Naive thymus-derived CD4-positive, alpha-beta T cell (primary cell): ENCODE data around the gene OR1M1. TPM values are rescaled to one million over a fixed set of nuclear protein-coding genes. Genes with fewer than 3 reads are reported as not detected.

Experiments used
- ATAC-seq: fragments of 150-1000 bp; cut with Tn5 transposase; 2 replicates; pipeline ENCODE4 v1.10.0; 2021; ENCODE audit warnings: mild to moderate bottlenecking, moderate library complexity
- CTCF ChIA-PET: fragments of 350-600 bp; sonication (Branson Sonifier 250); formaldehyde crosslinking; loops from one replicate; lab custom pipeline; 2021; ENCODE audit warnings: antibody characterized with exemption; lab: Charles Lee
- POLR2A ChIA-PET: fragments of 350-600 bp; sonication (Branson Sonifier 250); formaldehyde crosslinking; loops from one replicate; lab custom pipeline; 2021; ENCODE audit warnings: antibody characterized with exemption, inconsistent platforms; lab: Charles Lee
- DNase-seq, 9 donors: peaks; one replicate each; pipeline versions ENCODE4 v3.0.0 to v3.0.0-alpha.2; 2020 to 2022; ENCODE audit warnings: mixed read lengths in 1 of 9
- H3K27ac ChIP-seq: one replicate; pipeline ENCODE4 v1.7.0; 2013; ENCODE audit warnings: mild to moderate bottlenecking, low read depth, low read length, moderate library complexity
- H3K27me3 ChIP-seq, 2 donors: one replicate each; pipeline ENCODE4 v1.7.0; 2013; ENCODE audit warnings: low read length in 2 of 2, mild to moderate bottlenecking in 2 of 2, moderate library complexity in 2 of 2; ENCODE audit not compliant: control insufficient read depth in 2 of 2, insufficient read depth in 2 of 2
- H3K36me3 ChIP-seq, 3 experiments: 1 replicate in 2 of 3; 2 replicates in 1 of 3; pipeline ENCODE4 v1.7.0; 2013; ENCODE audit warnings: low read length in 3 of 3, mild to moderate bottlenecking in 3 of 3, moderate library complexity in 1 of 3; ENCODE audit not compliant: insufficient read depth in 3 of 3, control insufficient read depth in 2 of 3
- H3K4me1 ChIP-seq, 2 donors: one replicate each; pipeline ENCODE4 v1.7.0; 2013; ENCODE audit warnings: low read length in 2 of 2, mild to moderate bottlenecking in 2 of 2, moderate library complexity in 1 of 2; ENCODE audit not compliant: control insufficient read depth in 2 of 2, insufficient read depth in 2 of 2
- H3K4me3 ChIP-seq: 2 replicates; pipeline ENCODE4 v1.7.0; 2013; ENCODE audit warnings: mild to moderate bottlenecking, low read length
- H3K9me3 ChIP-seq, 3 experiments: 1 replicate in 2 of 3; 2 replicates in 1 of 3; pipeline ENCODE4 v1.7.0; 2013; ENCODE audit warnings: low read length in 3 of 3; ENCODE audit not compliant: control insufficient read depth in 2 of 3
- H3K27ac Mint-ChIP-seq, 9 donors: one replicate each; pipeline ENCODE4 v1.8.0; 2020 to 2022; ENCODE audit warnings: mixed read lengths in 9 of 9, mild to moderate bottlenecking in 8 of 9, moderate library complexity in 5 of 9, inconsistent platforms in 2 of 9
- H3K27me3 Mint-ChIP-seq, 5 donors: one replicate each; pipeline ENCODE4 v1.8.0; 2021 to 2022; ENCODE audit warnings: mixed read lengths in 5 of 5, mild to moderate bottlenecking in 1 of 5
- H3K36me3 Mint-ChIP-seq, 5 donors: one replicate each; pipeline ENCODE4 v1.8.0; 2020 to 2022; ENCODE audit warnings: mixed read lengths in 5 of 5, mild to moderate bottlenecking in 3 of 5, inconsistent platforms in 1 of 5
- H3K4me1 Mint-ChIP-seq, 7 donors: one replicate each; pipeline ENCODE4 v1.8.0; 2020 to 2022; ENCODE audit warnings: mixed read lengths in 7 of 7, mild to moderate bottlenecking in 3 of 7, inconsistent platforms in 1 of 7
- H3K4me3 Mint-ChIP-seq, 10 donors: one replicate each; pipeline ENCODE4 v1.8.0; 2020 to 2022; ENCODE audit warnings: mild to moderate bottlenecking in 10 of 10, mixed read lengths in 10 of 10, moderate library complexity in 6 of 10, inconsistent platforms in 2 of 10
- H3K9me3 Mint-ChIP-seq, 11 donors: one replicate each; pipeline ENCODE4 v1.8.0; 2020 to 2022; ENCODE audit warnings: mixed read lengths in 11 of 11, mild to moderate bottlenecking in 4 of 11, inconsistent platforms in 1 of 11, moderate library complexity in 1 of 11
- intact Hi-C, 2 donors: fragments of 100-400 bp; cut with micrococcal nuclease; formaldehyde crosslinking; loops; one replicate each; pipeline ENCODE4 v1.15.1; 2023
- polyA plus RNA-seq, 2 donors: library from polyadenylated mRNA; unstranded; fragments of 300-500 nt; fragmentation: Illumina TruSeq; gene quantifications; one replicate each; pipeline ENCODE4 v1.2.3, GENCODE V29; 2021
- total RNA-seq, 6 experiments: library from RNA in 5 of 6; stranded (reverse) in 5 of 6; gene quantifications; 1 replicate in 5 of 6; 2 replicates in 1 of 6; pipeline ENCODE4 v1.2.3 and lab custom pipeline; 2021 to 2026

The OR1M1 gene
- total and polyA plus RNA-seq, 7 experiments from 2014 or later, result not detected

DNA sequence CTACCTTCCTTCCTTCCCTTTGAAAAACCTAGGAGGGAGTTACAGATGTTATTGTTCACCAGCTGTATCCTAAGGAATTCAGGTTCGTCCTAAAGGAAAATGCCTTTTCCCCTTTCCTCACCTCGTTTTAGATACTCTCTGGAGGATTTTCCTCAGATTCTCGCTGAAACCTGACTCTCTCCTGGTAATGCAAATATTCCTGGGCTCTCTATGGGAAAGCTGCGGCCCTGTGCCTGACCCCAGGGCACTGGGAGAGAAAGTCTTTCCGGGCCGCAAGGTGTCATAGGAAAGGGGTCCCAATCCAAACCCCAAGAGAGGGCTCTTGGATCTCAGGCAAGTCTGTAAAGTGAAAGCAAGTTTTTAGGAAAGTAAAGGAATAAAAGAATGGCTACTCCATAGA lies 13.1 kb upstream of the OR1M1 start:
- Histone ChIP-seq H3K36me3 (no peaks in the 10 kb centered on the region), H3K4me3 (no peak overlapping the region), H3K9me3 (no peaks in the 10 kb centered on the region), H3K4me1 (no peaks in the 10 kb centered on the region), H3K27ac (no peak overlapping the region), H3K27me3 (no peaks in the 10 kb centered on the region)
- Mint-ChIP-seq H3K9me3 (no peaks in the 10 kb centered on the region), H3K36me3 (no peaks in the 10 kb centered on the region), H3K27ac (no peak overlapping the region), H3K4me1 (no peaks in the 10 kb centered on the region), H3K4me3 (no peak overlapping the region), H3K27me3 (no peaks in the 10 kb centered on the region)
- no peak for ATAC-seq
- ChIA-PET POLR2A (no interaction called here), CTCF (no interaction called here)
- intact Hi-C loops, result no loop called here
- DNase-seq, result no peak

DNA sequence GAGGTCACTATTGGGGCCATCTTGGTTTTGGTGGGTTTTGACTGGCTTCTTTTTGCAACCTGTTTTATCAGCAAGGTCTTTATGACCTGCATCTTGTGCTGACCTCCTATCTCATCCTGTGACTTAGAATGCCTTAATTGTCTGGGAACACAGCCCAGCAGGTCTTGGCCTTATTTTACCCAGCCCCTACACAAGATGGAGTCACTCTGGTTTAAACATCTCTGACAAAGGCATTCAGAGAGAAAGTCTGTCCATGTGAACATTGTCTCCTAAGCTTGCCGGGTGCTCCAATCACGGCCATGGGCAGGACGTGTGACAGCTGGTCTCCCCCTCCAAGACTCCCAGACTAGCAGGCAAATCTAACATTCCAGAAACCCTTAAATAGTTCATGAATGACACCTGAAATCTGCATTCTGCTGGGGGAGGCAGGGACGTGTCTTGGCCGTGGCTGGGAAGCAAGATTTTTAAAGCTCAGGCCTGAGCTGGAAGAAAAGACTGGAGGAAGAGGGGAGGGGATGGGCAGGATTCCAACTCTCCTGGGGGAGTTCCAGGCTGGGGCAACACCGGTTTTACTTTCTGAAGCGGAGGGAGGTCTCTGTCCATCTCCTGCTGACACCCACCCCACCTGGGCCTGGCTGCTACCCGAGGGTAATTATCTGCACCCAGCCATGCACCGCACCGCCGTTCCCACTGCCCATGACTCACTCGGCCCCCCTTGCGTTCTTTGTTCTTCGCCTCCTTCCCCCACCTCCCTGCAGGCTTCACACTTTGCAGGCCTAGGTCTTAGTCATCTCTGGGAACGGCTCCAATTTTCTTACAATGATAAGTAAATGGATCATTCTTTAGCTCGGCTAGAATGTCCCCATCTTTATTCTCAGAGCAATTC lies 11.6 kb upstream of the OR1M1 start:
- Mint-ChIP-seq H3K4me1 (peaks cover 0 to 6% (median 0%) of the 10 kb centered on the region in 7 donors), H3K4me3 (no peak overlapping the region), H3K9me3 (no peaks in the 10 kb centered on the region), H3K27me3 (no peaks in the 10 kb centered on the region), H3K27ac (no peak overlapping the region), H3K36me3 (no peaks in the 10 kb centered on the region)
- DNase-seq (no peak), ATAC-seq (no peak)
- intact Hi-C loops, result no loop called here
- H3K4me1 ChIP-seq, result no peaks in the 10 kb centered on the region
- ChIA-PET POLR2A (no interaction called here), CTCF (no interaction called here)
- no peaks in the 10 kb centered on the region for H3K9me3 ChIP-seq
- H3K4me3 ChIP-seq, result no peak overlapping the region
- no peaks in the 10 kb centered on the region for H3K27me3 ChIP-seq
- H3K36me3 ChIP-seq, result no peaks in the 10 kb centered on the region
- no peak overlapping the region for H3K27ac ChIP-seq

DNA sequence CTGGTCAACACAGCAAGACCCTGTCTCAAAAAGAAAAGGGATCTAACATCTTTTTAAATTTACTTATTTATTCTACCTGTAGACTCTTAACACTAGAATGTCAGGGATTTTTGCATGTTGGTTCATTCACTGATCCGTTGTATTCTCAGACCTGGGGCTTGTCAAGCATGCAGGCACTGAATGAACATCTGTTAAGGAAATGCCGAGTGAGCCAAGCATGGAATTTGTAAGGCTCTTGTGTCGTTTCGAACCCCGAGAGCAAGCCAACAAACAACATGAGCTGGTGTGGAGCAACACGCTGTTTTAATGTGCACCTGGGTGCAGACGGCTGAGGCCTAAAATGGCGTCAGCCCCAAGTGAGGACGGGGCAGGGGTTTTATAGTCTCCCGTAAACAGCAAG lies 10.0 kb upstream of the OR1M1 start:
- intact Hi-C loops, result no loop called here

DNA sequence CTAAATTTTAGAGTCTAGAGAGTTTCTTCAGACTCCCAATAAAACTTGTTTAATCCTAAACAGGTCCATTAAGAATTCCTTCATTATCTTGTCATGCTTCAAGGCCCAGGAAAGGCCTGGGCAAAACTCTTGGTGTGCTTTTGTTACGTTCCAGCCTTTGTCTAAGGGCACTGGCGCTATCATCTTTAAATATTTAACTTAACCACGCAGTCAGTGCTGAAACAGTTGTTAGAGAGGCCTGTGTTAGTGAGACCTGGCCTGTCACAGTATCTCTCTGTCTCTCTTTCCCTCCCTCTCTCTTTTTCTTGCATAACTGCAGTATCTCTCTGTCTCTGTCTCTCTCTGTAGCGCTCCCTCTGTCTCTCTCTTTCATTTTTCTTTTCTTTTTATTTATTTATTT lies 8.2 kb upstream of the OR1M1 start:
- CTCF ChIA-PET, result no interaction called here
- Mint-ChIP-seq H3K9me3 (no peaks in the 10 kb centered on the region), H3K27me3 (no peaks in the 10 kb centered on the region), H3K4me1 (peaks cover 0 to 8% (median 0%) of the 10 kb centered on the region in 7 donors), H3K27ac (no peak overlapping the region), H3K4me3 (no peak overlapping the region), H3K36me3 (no peaks in the 10 kb centered on the region)
- DNase-seq, result no peak
- Histone ChIP-seq H3K27ac (no peak overlapping the region), H3K9me3 (no peaks in the 10 kb centered on the region), H3K27me3 (no peaks in the 10 kb centered on the region), H3K36me3 (no peaks in the 10 kb centered on the region), H3K4me1 (no peaks in the 10 kb centered on the region), H3K4me3 (no peak overlapping the region)
- intact Hi-C loops, result no loop called here
- ATAC-seq, result no peak
- POLR2A ChIA-PET, result no interaction called here

More for the DNA sequence above, 10.0 kb upstream of the OR1M1 start:
- no peaks in the 10 kb centered on the region for H3K4me1 ChIP-seq
- H3K27ac ChIP-seq, result no peak overlapping the region
- H3K27me3 Mint-ChIP-seq, result no peaks in the 10 kb centered on the region
- no peaks in the 10 kb centered on the region for H3K36me3 Mint-ChIP-seq
- ATAC-seq, result no peak
- no peaks in the 10 kb centered on the region for H3K9me3 ChIP-seq
- H3K4me3 ChIP-seq, result no peak overlapping the region
- peaks cover 0 to 6% (median 0%) of the 10 kb centered on the region in 7 donors for H3K4me1 Mint-ChIP-seq
- no peaks in the 10 kb centered on the region for H3K9me3 Mint-ChIP-seq
- POLR2A ChIA-PET, result no interaction called here
- H3K27ac Mint-ChIP-seq, result no peak overlapping the region
- no peak for DNase-seq
- no peaks in the 10 kb centered on the region for H3K36me3 ChIP-seq
- H3K4me3 Mint-ChIP-seq, result no peak overlapping the region
- CTCF ChIA-PET, result no interaction called here
- no peaks in the 10 kb centered on the region for H3K27me3 ChIP-seq

DNA sequence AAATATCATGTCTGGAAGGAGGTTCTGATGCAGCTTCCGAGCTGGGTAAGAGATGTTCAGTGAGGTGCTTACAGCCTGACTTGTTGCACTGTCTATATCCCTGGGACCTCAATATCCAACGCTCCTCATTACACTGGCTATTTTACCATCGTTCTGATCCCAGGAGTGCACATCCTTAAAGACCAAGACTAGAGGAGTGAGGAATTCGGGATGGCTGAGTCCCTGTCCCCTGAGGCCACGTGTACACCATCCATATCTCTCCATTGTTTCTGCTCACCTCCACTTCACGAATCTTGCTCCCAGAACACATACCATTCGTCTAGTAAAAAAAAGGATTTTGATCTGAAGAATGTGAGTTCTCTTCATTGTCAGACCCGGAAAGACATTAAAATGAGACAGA lies 20.5 kb downstream of the OR1M1 start, which contains the start of gene OR7G2:
Gene OR7G2 (minus strand): TSS at position 101 of the 400 bp plus-strand sequence. CDS start 4,232 bp downstream, outside the sequence.
- no peak for DNase-seq
- Mint-ChIP-seq H3K4me3 (no peak within 1 kb of the TSS), H3K4me1 (no peaks in the 10 kb centered on the region), H3K27ac (no peak within 1 kb of the TSS), H3K36me3 (no peaks in the 10 kb centered on the region), H3K9me3 (peaks cover 0 to 1% (median 0%) of the 10 kb centered on the region in 11 donors), H3K27me3 (peaks cover 0 to 37% (median 29%) of the 10 kb centered on the region in 5 donors)
- no peak for ATAC-seq
- Histone ChIP-seq H3K27ac (no peak within 1 kb of the TSS), H3K36me3 (no peaks in the 10 kb centered on the region), H3K4me3 (no peak within 1 kb of the TSS), H3K4me1 (no peaks in the 10 kb centered on the region), H3K27me3 (no peaks in the 10 kb centered on the region), H3K9me3 (no peaks in the 10 kb centered on the region)
- POLR2A ChIA-PET, result no interaction called here
- intact Hi-C loops, result no loop called here
- CTCF ChIA-PET, result no interaction called here

DNA sequence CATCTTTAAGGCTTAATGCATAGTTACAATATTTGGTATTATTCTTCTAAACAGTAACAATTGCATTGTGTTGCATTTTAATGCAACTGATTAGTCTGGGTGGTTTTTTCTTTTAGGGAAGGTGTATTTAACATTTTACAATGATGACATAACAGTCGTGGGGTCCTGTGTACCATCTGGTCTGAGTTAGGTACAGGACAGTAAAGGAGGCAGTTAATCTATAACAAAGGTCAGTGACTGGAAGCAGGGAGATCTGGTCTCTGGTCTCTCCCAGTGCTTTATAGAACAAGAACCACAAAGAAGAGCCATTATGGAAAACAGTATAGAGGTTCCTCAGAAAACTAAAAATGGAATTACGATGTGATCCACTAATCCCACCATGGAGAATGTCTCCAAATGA lies 23.1 kb downstream of the OR1M1 start:
- no peaks in the 10 kb centered on the region for H3K9me3 ChIP-seq
- H3K36me3 Mint-ChIP-seq, result no peaks in the 10 kb centered on the region
- no peaks in the 10 kb centered on the region for H3K27me3 ChIP-seq
- ChIA-PET POLR2A (no interaction called here), CTCF (no interaction called here)
- DNase-seq, result no peak
- no peaks in the 10 kb centered on the region for H3K4me1 Mint-ChIP-seq
- H3K4me3 Mint-ChIP-seq, result no peak overlapping the region
- H3K27ac Mint-ChIP-seq, result no peak overlapping the region
- peaks cover 0 to 36% (median 25%) of the 10 kb centered on the region in 5 donors for H3K27me3 Mint-ChIP-seq
- H3K27ac ChIP-seq, result no peak overlapping the region
- intact Hi-C loops, result no loop called here
- no peaks in the 10 kb centered on the region for H3K36me3 ChIP-seq
- ATAC-seq, result no peak
- H3K4me3 ChIP-seq, result no peak overlapping the region
- H3K9me3 Mint-ChIP-seq, result no peaks in the 10 kb centered on the region
- H3K4me1 ChIP-seq, result no peaks in the 10 kb centered on the region

DNA sequence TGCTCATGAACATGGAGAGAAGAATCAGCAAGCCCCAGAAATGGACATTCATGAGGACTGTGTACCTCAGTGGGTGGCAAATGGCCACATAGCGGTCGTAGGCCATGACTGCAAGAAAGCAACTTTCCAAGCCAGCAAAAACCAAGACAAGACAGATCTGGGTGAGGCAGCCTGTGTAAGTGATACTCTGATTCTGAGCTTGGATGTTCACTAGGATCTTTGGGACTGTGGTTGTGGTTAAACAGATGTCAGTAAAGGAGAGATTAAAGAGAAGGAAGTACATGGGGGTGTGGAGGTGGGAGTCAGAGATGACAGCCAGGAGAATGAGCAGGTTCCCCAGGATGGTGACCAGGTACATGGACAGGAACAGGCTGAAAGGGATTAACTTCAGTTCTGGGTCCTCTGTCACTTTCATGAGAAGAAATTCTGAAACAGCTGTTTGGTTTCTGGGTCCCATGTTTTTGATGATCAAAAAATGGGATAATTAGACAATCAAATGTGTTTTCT lies 28.5 kb downstream of the OR1M1 start, which contains the start of gene OR7G1:
Gene OR7G1 (minus strand): TSS at position 457 of the 507 bp plus-strand sequence. CDS start 0 bp downstream, at position 457.
- intact Hi-C loops, result no loop called here
- Mint-ChIP-seq H3K4me3 (no peak within 1 kb of the TSS), H3K27me3 (peaks cover 0 to 34% (median 23%) of the 10 kb centered on the region in 5 donors), H3K36me3 (no peaks in the 10 kb centered on the region), H3K27ac (no peak within 1 kb of the TSS), H3K9me3 (peaks cover 0 to 6% (median 0%) of the 10 kb centered on the region in 11 donors), H3K4me1 (no peaks in the 10 kb centered on the region)
- H3K27me3 ChIP-seq, result peaks cover 0 to 2% of the 10 kb centered on the region in 2 donors
- no peaks in the 10 kb centered on the region for H3K9me3 ChIP-seq
- no peak within 1 kb of the TSS for H3K4me3 ChIP-seq
- H3K27ac ChIP-seq, result no peak within 1 kb of the TSS
- ATAC-seq (no peak), DNase-seq (no peak)
- H3K36me3 ChIP-seq, result no peaks in the 10 kb centered on the region
- ChIA-PET CTCF (no interaction called here), POLR2A (no interaction called here)
- H3K4me1 ChIP-seq, result no peaks in the 10 kb centered on the region
